HepG2 (cell line): ENCODE data around the gene KIRREL2. TPM values are rescaled to one million over a fixed set of nuclear protein-coding genes. Genes with fewer than 3 reads are reported as not detected.

ENCODE experiments used
- CENPT ChIP-seq: sonication (generic); formaldehyde crosslinking; IDR thresholded peaks from 2 replicates; pipeline ENCODE4 v1.8.0; 2022; ENCODE audit warnings: low read depth, mild to moderate bottlenecking, moderate library complexity, missing genetic modification reagents
- GTF2F1 ChIP-seq: fragments of 150-350 bp; IDR thresholded peaks from 2 replicates; pipeline ENCODE4 v1.6.1; 2014; ENCODE audit warnings: low read length
- HNF4A ChIP-seq: sonication (generic); formaldehyde crosslinking; IDR thresholded peaks from 2 replicates; pipeline ENCODE4 v1.4.0; 2020; ENCODE audit warnings: missing genetic modification reagents
- HNRNPH1 ChIP-seq: fragments of 200-400 bp; formaldehyde crosslinking; optimal IDR thresholded peaks from 2 replicates; pipeline ENCODE3; 2017; ENCODE audit warnings: mild to moderate bottlenecking, low read depth, low read length
- MED8 ChIP-seq: sonication (generic); formaldehyde crosslinking; IDR thresholded peaks from 2 replicates; pipeline ENCODE4 v1.8.1; 2023; ENCODE audit warnings: mild to moderate bottlenecking, missing genetic modification reagents; ENCODE audit not compliant: insufficient replicate concordance
- MTA1 ChIP-seq: sonication (generic); formaldehyde crosslinking; IDR thresholded peaks from 2 replicates; pipeline ENCODE4 v1.4.0; 2020; ENCODE audit warnings: missing genetic modification reagents, mild to moderate bottlenecking, borderline replicate concordance
- TAF15 ChIP-seq: fragments of 200-400 bp; formaldehyde crosslinking; IDR thresholded peaks from one replicate; pipeline ENCODE4 v1.6.1; 2018; ENCODE audit warnings: mild to moderate bottlenecking, low read depth, low read length; ENCODE audit not compliant: poor library complexity, severe bottlenecking
- TARDBP ChIP-seq: sonication (generic); formaldehyde crosslinking; IDR thresholded peaks from 2 replicates; pipeline ENCODE4 v1.8.0; 2022; ENCODE audit warnings: mild to moderate bottlenecking, missing genetic modification reagents
- ZNF232 ChIP-seq: sonication (generic); formaldehyde crosslinking; IDR thresholded peaks from 2 replicates; pipeline ENCODE4 v1.4.0; 2020; ENCODE audit warnings: missing genetic modification reagents, borderline replicate concordance
- ZNF660 ChIP-seq: sonication (generic); formaldehyde crosslinking; IDR thresholded peaks from 2 replicates; pipeline ENCODE4 v1.5.1; 2020; ENCODE audit warnings: mild to moderate bottlenecking, low read depth, missing genetic modification reagents, borderline replicate concordance
- ZNF747 ChIP-seq: sonication (generic); formaldehyde crosslinking; IDR thresholded peaks from 2 replicates; pipeline ENCODE4 v1.8.1; 2023; ENCODE audit warnings: missing genetic modification reagents, mild to moderate bottlenecking, borderline replicate concordance
- polyA plus RNA-seq, 8 experiments: library from polyadenylated mRNA; depleted of rRNA in 3 of 8; stranded (reverse) in 7 of 8; unstranded in 1 of 8; fragments of >200 nt; fragmentation: Illumina TruSeq in 4 of 8; extraction: Trizol in 4 of 8; gene quantifications; 2 replicates each; pipeline versions ENCODE4 v1.2.1 to v1.2.3, GENCODE V29; 2011 to 2016; ENCODE audit warnings: low read depth in 4 of 8, missing spikeins in 1 of 8, mixed read lengths in 1 of 8; ENCODE audit not compliant: insufficient read depth in 1 of 8
- total RNA-seq, 5 experiments: library from RNA; depleted of rRNA; stranded (reverse); fragments of >200 nt; fragmentation: Illumina TruSeq; extraction: Trizol; gene quantifications; 2 replicates each; pipeline ENCODE4 v1.2.3, GENCODE V29; 2016; ENCODE audit warnings: low read depth in 1 of 5
- TF ChIP-seq, protein P1 (sequence below): sonication (generic); formaldehyde crosslinking; IDR thresholded peaks from 2 replicates; pipeline ENCODE4 v1.5.0; 2020; ENCODE audit warnings: missing genetic modification reagents
- TF ChIP-seq, protein P2 (sequence below): IDR thresholded peaks from 2 replicates; pipeline ENCODE4 v1.6.1; 2012; ENCODE audit warnings: low read length, improper control_type of control experiment
- TF ChIP-seq, protein P3 (sequence below): IDR thresholded peaks from 2 replicates; pipeline ENCODE4 v1.6.1; 2016; ENCODE audit warnings: missing genetic modification reagents, missing compliant biosample characterization
- TF ChIP-seq, protein P4 (sequence below): sonication (generic); formaldehyde crosslinking; IDR thresholded peaks from 2 replicates; pipeline ENCODE4 v1.8.0; 2022; ENCODE audit warnings: missing genetic modification reagents, low read depth, mild to moderate bottlenecking, borderline replicate concordance
- TF ChIP-seq, protein P5 (sequence below): sonication (generic); formaldehyde crosslinking; IDR thresholded peaks from 2 replicates; pipeline ENCODE4 v1.4.0; 2020; ENCODE audit warnings: mild to moderate bottlenecking, missing genetic modification reagents, borderline replicate concordance
- TF ChIP-seq, protein P6 (sequence below): sonication (generic); formaldehyde crosslinking; IDR thresholded peaks from 2 replicates; pipeline ENCODE4 v1.4.0; 2020; ENCODE audit warnings: missing genetic modification reagents, low read depth, mild to moderate bottlenecking, borderline replicate concordance

Gene KIRREL2
- total and polyA plus RNA-seq, 2 of the 13 experiments (the other 11 are each of a cell fraction or from before 2014, with no cell fraction given), result 0.18 to 2.4 TPM

DNA sequence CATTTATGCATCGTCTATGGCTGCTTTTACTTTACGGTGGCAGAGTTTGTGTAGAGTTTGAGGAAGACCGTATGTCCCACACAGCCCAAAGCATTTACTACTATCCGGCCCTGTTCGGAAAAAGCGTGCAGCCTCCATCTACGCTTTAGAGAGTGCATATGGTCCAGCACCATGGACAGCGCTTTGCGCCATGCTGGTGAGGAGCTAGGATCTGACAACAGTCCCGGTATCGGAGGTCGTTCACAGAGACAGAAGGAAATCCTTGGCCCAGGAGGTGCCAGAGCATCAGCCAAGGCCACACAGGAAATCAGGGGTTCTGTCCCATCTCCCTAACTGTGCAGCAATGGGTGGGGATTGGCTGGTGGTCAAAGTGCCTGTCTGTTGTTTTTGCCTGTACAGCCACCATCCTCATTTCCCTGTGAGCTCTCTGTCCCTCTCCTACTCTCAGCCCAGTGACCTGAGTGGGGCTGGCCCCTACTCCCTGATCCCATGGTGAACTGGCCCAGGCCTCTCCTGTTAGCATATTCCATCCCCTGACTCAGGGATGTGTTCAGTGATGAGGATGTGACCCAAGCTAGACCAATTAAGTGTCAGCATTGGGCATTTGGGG lies 27.9 kb upstream of the KIRREL2 start (continued):
- TF ChIP-seq CENPT (CRISPR knock-in tag) (peak; percentile 76; the same call in 1 of the 2 replicates), ZNF747 (0 out of 2 replicates have a peak, but pooled peaks have one; percentile 66), HNF4A (CRISPR knock-in tag) (no peak), MTA1 (CRISPR knock-in tag) (no peak), TAF15 (no peak), MED8 (CRISPR knock-in tag) (no peak), HNRNPH1 (no peak), ZNF232 (CRISPR knock-in tag) (peak; percentile 97), ZNF660 (CRISPR knock-in tag) (peak; percentile 80; the same call in 1 of the 2 replicates), TARDBP (CRISPR knock-in tag) (0 out of 2 replicates have a peak, but pooled peaks have one; percentile 32), GTF2F1 (no peak)
- TF ChIP-seq, protein P1, sequence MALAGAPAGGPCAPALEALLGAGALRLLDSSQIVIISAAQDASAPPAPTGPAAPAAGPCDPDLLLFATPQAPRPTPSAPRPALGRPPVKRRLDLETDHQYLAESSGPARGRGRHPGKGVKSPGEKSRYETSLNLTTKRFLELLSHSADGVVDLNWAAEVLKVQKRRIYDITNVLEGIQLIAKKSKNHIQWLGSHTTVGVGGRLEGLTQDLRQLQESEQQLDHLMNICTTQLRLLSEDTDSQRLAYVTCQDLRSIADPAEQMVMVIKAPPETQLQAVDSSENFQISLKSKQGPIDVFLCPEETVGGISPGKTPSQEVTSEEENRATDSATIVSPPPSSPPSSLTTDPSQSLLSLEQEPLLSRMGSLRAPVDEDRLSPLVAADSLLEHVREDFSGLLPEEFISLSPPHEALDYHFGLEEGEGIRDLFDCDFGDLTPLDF (CRISPR knock-in tag), result no peak
- TF ChIP-seq, protein P2, sequence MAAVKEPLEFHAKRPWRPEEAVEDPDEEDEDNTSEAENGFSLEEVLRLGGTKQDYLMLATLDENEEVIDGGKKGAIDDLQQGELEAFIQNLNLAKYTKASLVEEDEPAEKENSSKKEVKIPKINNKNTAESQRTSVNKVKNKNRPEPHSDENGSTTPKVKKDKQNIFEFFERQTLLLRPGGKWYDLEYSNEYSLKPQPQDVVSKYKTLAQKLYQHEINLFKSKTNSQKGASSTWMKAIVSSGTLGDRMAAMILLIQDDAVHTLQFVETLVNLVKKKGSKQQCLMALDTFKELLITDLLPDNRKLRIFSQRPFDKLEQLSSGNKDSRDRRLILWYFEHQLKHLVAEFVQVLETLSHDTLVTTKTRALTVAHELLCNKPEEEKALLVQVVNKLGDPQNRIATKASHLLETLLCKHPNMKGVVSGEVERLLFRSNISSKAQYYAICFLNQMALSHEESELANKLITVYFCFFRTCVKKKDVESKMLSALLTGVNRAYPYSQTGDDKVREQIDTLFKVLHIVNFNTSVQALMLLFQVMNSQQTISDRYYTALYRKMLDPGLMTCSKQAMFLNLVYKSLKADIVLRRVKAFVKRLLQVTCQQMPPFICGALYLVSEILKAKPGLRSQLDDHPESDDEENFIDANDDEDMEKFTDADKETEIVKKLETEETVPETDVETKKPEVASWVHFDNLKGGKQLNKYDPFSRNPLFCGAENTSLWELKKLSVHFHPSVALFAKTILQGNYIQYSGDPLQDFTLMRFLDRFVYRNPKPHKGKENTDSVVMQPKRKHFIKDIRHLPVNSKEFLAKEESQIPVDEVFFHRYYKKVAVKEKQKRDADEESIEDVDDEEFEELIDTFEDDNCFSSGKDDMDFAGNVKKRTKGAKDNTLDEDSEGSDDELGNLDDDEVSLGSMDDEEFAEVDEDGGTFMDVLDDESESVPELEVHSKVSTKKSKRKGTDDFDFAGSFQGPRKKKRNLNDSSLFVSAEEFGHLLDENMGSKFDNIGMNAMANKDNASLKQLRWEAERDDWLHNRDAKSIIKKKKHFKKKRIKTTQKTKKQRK, result no peak
- TF ChIP-seq, protein P3, sequence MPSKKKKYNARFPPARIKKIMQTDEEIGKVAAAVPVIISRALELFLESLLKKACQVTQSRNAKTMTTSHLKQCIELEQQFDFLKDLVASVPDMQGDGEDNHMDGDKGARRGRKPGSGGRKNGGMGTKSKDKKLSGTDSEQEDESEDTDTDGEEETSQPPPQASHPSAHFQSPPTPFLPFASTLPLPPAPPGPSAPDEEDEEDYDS, result peak; percentile 75
- TF ChIP-seq, protein P4, sequence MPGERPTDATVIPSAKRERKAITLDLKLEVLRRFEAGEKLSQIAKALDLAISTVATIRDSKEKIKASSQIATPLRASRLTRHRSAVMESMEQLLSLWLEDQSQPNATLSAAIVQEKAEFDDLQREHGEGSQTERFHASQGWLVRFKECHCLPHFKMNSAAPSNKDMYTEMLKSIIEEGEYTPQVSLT, result no peak
- TF ChIP-seq, protein P5, sequence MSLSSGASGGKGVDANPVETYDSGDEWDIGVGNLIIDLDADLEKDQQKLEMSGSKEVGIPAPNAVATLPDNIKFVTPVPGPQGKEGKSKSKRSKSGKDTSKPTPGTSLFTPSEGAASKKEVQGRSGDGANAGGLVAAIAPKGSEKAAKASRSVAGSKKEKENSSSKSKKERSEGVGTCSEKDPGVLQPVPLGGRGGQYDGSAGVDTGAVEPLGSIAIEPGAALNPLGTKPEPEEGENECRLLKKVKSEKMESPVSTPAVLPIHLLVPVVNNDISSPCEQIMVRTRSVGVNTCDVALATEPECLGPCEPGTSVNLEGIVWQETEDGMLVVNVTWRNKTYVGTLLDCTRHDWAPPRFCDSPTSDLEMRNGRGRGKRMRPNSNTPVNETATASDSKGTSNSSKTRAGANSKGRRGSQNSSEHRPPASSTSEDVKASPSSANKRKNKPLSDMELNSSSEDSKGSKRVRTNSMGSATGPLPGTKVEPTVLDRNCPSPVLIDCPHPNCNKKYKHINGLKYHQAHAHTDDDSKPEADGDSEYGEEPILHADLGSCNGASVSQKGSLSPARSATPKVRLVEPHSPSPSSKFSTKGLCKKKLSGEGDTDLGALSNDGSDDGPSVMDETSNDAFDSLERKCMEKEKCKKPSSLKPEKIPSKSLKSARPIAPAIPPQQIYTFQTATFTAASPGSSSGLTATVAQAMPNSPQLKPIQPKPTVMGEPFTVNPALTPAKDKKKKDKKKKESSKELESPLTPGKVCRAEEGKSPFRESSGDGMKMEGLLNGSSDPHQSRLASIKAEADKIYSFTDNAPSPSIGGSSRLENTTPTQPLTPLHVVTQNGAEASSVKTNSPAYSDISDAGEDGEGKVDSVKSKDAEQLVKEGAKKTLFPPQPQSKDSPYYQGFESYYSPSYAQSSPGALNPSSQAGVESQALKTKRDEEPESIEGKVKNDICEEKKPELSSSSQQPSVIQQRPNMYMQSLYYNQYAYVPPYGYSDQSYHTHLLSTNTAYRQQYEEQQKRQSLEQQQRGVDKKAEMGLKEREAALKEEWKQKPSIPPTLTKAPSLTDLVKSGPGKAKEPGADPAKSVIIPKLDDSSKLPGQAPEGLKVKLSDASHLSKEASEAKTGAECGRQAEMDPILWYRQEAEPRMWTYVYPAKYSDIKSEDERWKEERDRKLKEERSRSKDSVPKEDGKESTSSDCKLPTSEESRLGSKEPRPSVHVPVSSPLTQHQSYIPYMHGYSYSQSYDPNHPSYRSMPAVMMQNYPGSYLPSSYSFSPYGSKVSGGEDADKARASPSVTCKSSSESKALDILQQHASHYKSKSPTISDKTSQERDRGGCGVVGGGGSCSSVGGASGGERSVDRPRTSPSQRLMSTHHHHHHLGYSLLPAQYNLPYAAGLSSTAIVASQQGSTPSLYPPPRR (CRISPR knock-in tag), result no peak
- TF ChIP-seq, protein P6, sequence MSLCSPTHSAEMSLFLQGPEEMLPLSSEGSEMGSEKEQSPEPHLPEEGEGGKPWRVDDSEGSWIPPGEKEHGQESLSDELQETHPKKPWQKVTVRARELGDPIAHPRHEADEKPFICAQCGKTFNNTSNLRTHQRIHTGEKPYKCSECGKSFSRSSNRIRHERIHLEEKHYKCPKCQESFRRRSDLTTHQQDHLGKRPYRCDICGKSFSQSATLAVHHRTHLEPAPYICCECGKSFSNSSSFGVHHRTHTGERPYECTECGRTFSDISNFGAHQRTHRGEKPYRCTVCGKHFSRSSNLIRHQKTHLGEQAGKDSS (CRISPR knock-in tag), result 0 out of 2 replicates have a peak, but pooled peaks have one; percentile 69
